Endodermal cell (in vitro differentiated cells): ENCODE results near the gene CLEC16A. TPM values are rescaled to one million over a fixed set of nuclear protein-coding genes. Genes with fewer than 3 reads are reported as not detected.

ENCODE experiments used
- DNase-seq: peaks from one replicate; pipeline ENCODE4 v3.0.0-alpha.2; 2017
- H3K27ac ChIP-seq: 2 replicates; pipeline ENCODE4 v1.5.1; 2013; ENCODE audit warnings: mild to moderate bottlenecking, low read depth, low read length, moderate library complexity
- H3K27me3 ChIP-seq: 2 replicates; pipeline ENCODE4 v1.6.1; 2013; ENCODE audit warnings: mild to moderate bottlenecking, low read length, moderate library complexity; ENCODE audit not compliant: insufficient read depth, control insufficient read depth, poor library complexity, severe bottlenecking
- H3K36me3 ChIP-seq: 2 replicates; pipeline ENCODE4 v1.7.0; 2013; ENCODE audit warnings: mild to moderate bottlenecking, low read length, moderate library complexity; ENCODE audit not compliant: control insufficient read depth, insufficient read depth
- H3K4me1 ChIP-seq: one replicate; pipeline ENCODE4 v1.7.0; 2013; ENCODE audit warnings: low read length; ENCODE audit not compliant: control insufficient read depth, insufficient read depth
- H3K4me3 ChIP-seq: 2 replicates; pipeline ENCODE4 v1.5.1; 2013; ENCODE audit warnings: mild to moderate bottlenecking, low read length, moderate library complexity
- H3K9ac ChIP-seq: 2 replicates; pipeline ENCODE4 v1.6.1; 2013; ENCODE audit warnings: mild to moderate bottlenecking, low read length, moderate library complexity; ENCODE audit not compliant: poor library complexity, severe bottlenecking; ENCODE audit errors: extremely low read depth
- H3K9me3 ChIP-seq: 2 replicates; pipeline ENCODE4 v1.6.1; 2013; ENCODE audit warnings: mild to moderate bottlenecking, low read length, moderate library complexity; ENCODE audit not compliant: control insufficient read depth
- H3K27ac Mint-ChIP-seq: 2 replicates; pipeline ENCODE4 v1.8.0; 2020; ENCODE audit warnings: mixed read lengths
- H3K27me3 Mint-ChIP-seq: 2 replicates; pipeline ENCODE4 v1.8.0; 2021; ENCODE audit warnings: mild to moderate bottlenecking, mixed read lengths; ENCODE audit not compliant: insufficient read depth
- H3K36me3 Mint-ChIP-seq: 2 replicates; pipeline ENCODE4 v1.8.0; 2020; ENCODE audit warnings: low read depth, mixed read lengths
- H3K4me1 Mint-ChIP-seq: 2 replicates; pipeline ENCODE4 v1.8.0; 2020; ENCODE audit warnings: mixed read lengths
- H3K4me3 Mint-ChIP-seq: 2 replicates; pipeline ENCODE4 v1.8.0; 2020; ENCODE audit warnings: mild to moderate bottlenecking, moderate library complexity, mixed read lengths
- H3K9me3 Mint-ChIP-seq: 2 replicates; pipeline ENCODE4 v1.8.0; 2020; ENCODE audit warnings: mild to moderate bottlenecking, mixed read lengths
- CTCF ChIP-seq: fragments of 200-600 bp; sonication (generic); conservative IDR thresholded peaks from 2 replicates; pipeline ENCODE4 v1.5.0; 2021; ENCODE audit warnings: antibody characterized with exemption, mild to moderate bottlenecking
- WGBS, 2 experiments: methylation state at CpG; one replicate each; pipeline versions ENCODE4 v1.1.5 to v1.1.7; 2013; ENCODE audit warnings: missing lambda C conversion rate in 2 of 2, mixed read lengths in 1 of 2; ENCODE audit not compliant: insufficient coverage in 1 of 2, insufficient read length in 1 of 2; 5-methylcytosine and 5-hydroxymethylcytosine counted together
- total RNA-seq, 2 donors: library from RNA; stranded (reverse); fragmentation: NEBNext Ultra II Directional in 1 of 2; extraction: Animal tissue kit (Norgen Biotek cat#: 25700) in 1 of 2; gene quantifications; 2 replicates in 1 of 2; 3 replicates in 1 of 2; pipeline ENCODE4 v1.2.1, GENCODE V29; 2021

CLEC16A gene
- total RNA-seq, 2 donors from 2014 or later: 19.5 to 28.3 TPM

- Histone ChIP-seq H3K27me3 (no peaks in the 10 kb centered on the region), H3K27ac (no peak overlapping the region), H3K36me3 (peaks cover 53% of the 10 kb centered on the region), H3K9ac (no peak overlapping the region), H3K4me1 (peaks cover 2% of the 10 kb centered on the region), H3K9me3 (no peaks in the 10 kb centered on the region), H3K4me3 (no peak overlapping the region)
- H3K36me3 Mint-ChIP-seq: peaks cover 47% of the 10 kb centered on the region
- WGBS, 2 experiments: 93 to 98% methylated on average over 4 to 6 of the region's 6 CpGs
- H3K27ac Mint-ChIP-seq: no peak overlapping the region
- peaks cover 8% of the 10 kb centered on the region for H3K4me1 Mint-ChIP-seq
- no peak overlapping the region for H3K4me3 Mint-ChIP-seq
- no peak for DNase-seq
- no peaks in the 10 kb centered on the region for H3K9me3 Mint-ChIP-seq
- H3K27me3 Mint-ChIP-seq: no peaks in the 10 kb centered on the region
- no peak for TF ChIP-seq CTCF
Measured at GRCh38 chr16:10978124-10978523, 33.8 kb downstream of the CLEC16A start.

- H3K4me3 Mint-ChIP-seq: no peak overlapping the region
- Histone ChIP-seq H3K9ac (no peak overlapping the region), H3K4me3 (no peak overlapping the region), H3K27me3 (no peaks in the 10 kb centered on the region), H3K4me1 (peaks cover 2% of the 10 kb centered on the region), H3K36me3 (peaks cover 50% of the 10 kb centered on the region), H3K9me3 (no peaks in the 10 kb centered on the region), H3K27ac (peak overlapping the region; percentile 6)
- H3K36me3 Mint-ChIP-seq: peaks cover 49% of the 10 kb centered on the region
- peaks cover 8% of the 10 kb centered on the region for H3K4me1 Mint-ChIP-seq
- H3K9me3 Mint-ChIP-seq: no peaks in the 10 kb centered on the region
- no peaks in the 10 kb centered on the region for H3K27me3 Mint-ChIP-seq
- WGBS, 2 experiments: 92% methylated on average over 5 to 14 of the region's 14 CpGs
- H3K27ac Mint-ChIP-seq: peak overlapping the region; percentile 23
- TF ChIP-seq CTCF: no peak
- DNase-seq: no peak
Measured at GRCh38 chr16:10978871-10979446, 34.6 kb downstream of the CLEC16A start.

GRCh38 chr16:10979717-10980601, 35.6 kb downstream of the CLEC16A start:
- no peak overlapping the region for H3K4me3 ChIP-seq
- WGBS, 2 experiments: 91 to 94% methylated on average over 13 to 19 of the region's 19 CpGs
- peaks cover 8% of the 10 kb centered on the region for H3K4me1 Mint-ChIP-seq

More at GRCh38 chr16:10979717-10980601, 35.6 kb downstream of the CLEC16A start:
- H3K4me1 ChIP-seq: peaks cover 2% of the 10 kb centered on the region
- no peak overlapping the region for H3K4me3 Mint-ChIP-seq
- H3K27ac Mint-ChIP-seq: no peak overlapping the region
- DNase-seq: peak; percentile 70
- no peak for TF ChIP-seq CTCF
- H3K27me3 Mint-ChIP-seq: no peaks in the 10 kb centered on the region
- peaks cover 50% of the 10 kb centered on the region for H3K36me3 Mint-ChIP-seq
- no peak overlapping the region for H3K9ac ChIP-seq
- H3K9me3 ChIP-seq: no peaks in the 10 kb centered on the region
- H3K9me3 Mint-ChIP-seq: no peaks in the 10 kb centered on the region
- H3K27ac ChIP-seq: no peak overlapping the region
- H3K27me3 ChIP-seq: no peaks in the 10 kb centered on the region
- peaks cover 40% of the 10 kb centered on the region for H3K36me3 ChIP-seq
